K562 (cell line): ENCODE results near the gene CLIP1. TPM values are rescaled to one million over a fixed set of nuclear protein-coding genes. Genes with fewer than 3 reads are reported as not detected.

Experiments used
- ARID4B ChIP-seq: sonication (generic); formaldehyde crosslinking; IDR thresholded peaks from 2 replicates; pipeline ENCODE4 v1.8.0; 2022; ENCODE audit warnings: mild to moderate bottlenecking, missing genetic modification reagents
- ARNT ChIP-seq, 2 experiments: fragments of 450-650 bp; IDR thresholded peaks; 2 replicates each; pipeline ENCODE4 v1.6.1; 2016; ENCODE audit warnings: mild to moderate bottlenecking in 1 of 2
- BCL6 ChIP-seq: fragments of 250-450 bp; sonication (Bioruptor Pico); IDR thresholded peaks from 2 replicates; pipeline ENCODE4 v1.4.0; 2020
- BMI1 ChIP-seq: fragments of 150-350 bp; IDR thresholded peaks from 2 replicates; pipeline ENCODE4 v1.6.1; 2014; ENCODE audit warnings: low read length
- ETS2 ChIP-seq: IDR thresholded peaks from 2 replicates; pipeline ENCODE4 v1.6.1; 2016; ENCODE audit warnings: borderline replicate concordance, missing genetic modification characterization, mild to moderate bottlenecking, moderate library complexity, missing compliant biosample characterization; ENCODE audit not compliant: poor library complexity, severe bottlenecking
- FOXJ2 ChIP-seq: fragments of 200-800 bp; sonication (Bioruptor generic); IDR thresholded peaks from 2 replicates; pipeline ENCODE4 v1.6.1; 2016; ENCODE audit warnings: missing genetic modification characterization, missing compliant biosample characterization
- L3MBTL2 ChIP-seq: fragments of 450-650 bp; IDR thresholded peaks from 2 replicates; pipeline ENCODE4 v1.6.1; 2016; ENCODE audit warnings: mild to moderate bottlenecking, moderate library complexity
- PRPF4 ChIP-seq: fragments of 200-400 bp; formaldehyde crosslinking; IDR thresholded peaks from one replicate; pipeline ENCODE4 v1.6.1; 2017; ENCODE audit warnings: low read length, low read depth, mild to moderate bottlenecking; ENCODE audit not compliant: insufficient read depth, poor library complexity, severe bottlenecking
- RBM22 ChIP-seq: fragments of 200-400 bp; formaldehyde crosslinking; IDR thresholded peaks from 2 replicates; pipeline ENCODE4 v1.6.1; 2018; ENCODE audit warnings: low read length, low read depth; ENCODE audit not compliant: poor library complexity, severe bottlenecking
- RNF219 ChIP-seq: fragments of 250-450 bp; sonication (Bioruptor Pico); IDR thresholded peaks from 2 replicates; pipeline ENCODE4 v1.5.0; 2022; ENCODE audit warnings: mild to moderate bottlenecking
- ZBTB12 ChIP-seq: fragments of 250-450 bp; sonication (Bioruptor Pico); IDR thresholded peaks from 2 replicates; pipeline ENCODE4 v1.4.0; 2020
- ZNF217 ChIP-seq: sonication (generic); formaldehyde crosslinking; IDR thresholded peaks from 2 replicates; pipeline ENCODE4 v1.8.0; 2022; ENCODE audit warnings: mild to moderate bottlenecking, missing genetic modification reagents
- ZNF583 ChIP-seq: fragments of 250-450 bp; sonication (Bioruptor Pico); IDR thresholded peaks from 2 replicates; pipeline ENCODE4 v1.4.0; 2020
- polyA plus RNA-seq, 8 experiments: library from polyadenylated mRNA; depleted of rRNA in 4 of 8; stranded (reverse) in 5 of 8; unstranded in 3 of 8; fragments of >200 nt; fragmentation: Nextera tagmentation in 2 of 8; fragmentation: Illumina TruSeq in 1 of 8; extraction: Ambion mirVana in 2 of 8; extraction: Trizol in 1 of 8; gene quantifications; 2 replicates each; pipeline versions ENCODE4 v1.2.1 to v1.2.3, GENCODE V29; 2011 to 2014; ENCODE audit warnings: inconsistent platforms in 1 of 8, missing spikeins in 1 of 8
- total RNA-seq, 7 experiments: library from RNA; depleted of rRNA in 6 of 7; stranded (reverse); fragments of >200 nt in 6 of 7; fragmentation: Illumina TruSeq in 2 of 7; extraction: Trizol in 2 of 7; gene quantifications; 2 replicates each; pipeline versions ENCODE4 v1.2.1 to v1.2.3, GENCODE V29; 2011 to 2021; ENCODE audit warnings: low replicate concordance in 1 of 7
- TF ChIP-seq, protein P1 (sequence below): sonication (generic); formaldehyde crosslinking; IDR thresholded peaks from 2 replicates; pipeline ENCODE4 v1.8.1; 2023; ENCODE audit warnings: mild to moderate bottlenecking, missing genetic modification reagents

Gene CLIP1
- total and polyA plus RNA-seq, 9 of the 15 experiments (the other 6 are each of a cell fraction or from before 2014, with no cell fraction given), result 5.8 to 33.9 (median 27.6) TPM

DNA sequence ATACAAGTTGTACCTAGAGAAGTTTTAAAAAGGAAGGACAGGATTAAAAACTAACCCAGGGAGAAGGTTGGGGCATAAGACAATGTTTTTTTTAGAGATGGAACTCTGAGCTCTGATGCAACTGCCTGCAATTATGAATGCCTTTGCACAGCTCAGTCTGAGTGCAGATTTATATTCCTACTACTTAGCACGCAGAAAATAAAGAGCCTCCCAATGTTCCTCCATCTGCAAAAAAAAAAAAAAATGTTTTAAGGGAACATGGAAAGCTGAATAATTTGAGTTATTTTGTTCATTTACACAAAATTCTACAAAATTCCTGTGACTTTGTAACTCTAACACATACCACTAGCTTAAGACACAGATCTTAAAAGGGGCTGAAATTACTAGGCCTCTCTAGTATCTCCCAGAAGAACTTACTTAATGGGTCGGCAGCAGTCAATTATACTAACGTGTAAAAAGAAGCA lies 15.7 kb downstream of the CLIP1 start (continued):
- no peak for TF ChIP-seq ARID4B
- TF ChIP-seq ZBTB12 (CRISPR knock-in tag), result no peak
- TF ChIP-seq PRPF4, result no peak
- TF ChIP-seq ZNF583, result no peak; the same call in 1 of the 2 replicates
- no peak for TF ChIP-seq RBM22
- no peak for TF ChIP-seq FOXJ2 (tag)
- TF ChIP-seq, protein P1, sequence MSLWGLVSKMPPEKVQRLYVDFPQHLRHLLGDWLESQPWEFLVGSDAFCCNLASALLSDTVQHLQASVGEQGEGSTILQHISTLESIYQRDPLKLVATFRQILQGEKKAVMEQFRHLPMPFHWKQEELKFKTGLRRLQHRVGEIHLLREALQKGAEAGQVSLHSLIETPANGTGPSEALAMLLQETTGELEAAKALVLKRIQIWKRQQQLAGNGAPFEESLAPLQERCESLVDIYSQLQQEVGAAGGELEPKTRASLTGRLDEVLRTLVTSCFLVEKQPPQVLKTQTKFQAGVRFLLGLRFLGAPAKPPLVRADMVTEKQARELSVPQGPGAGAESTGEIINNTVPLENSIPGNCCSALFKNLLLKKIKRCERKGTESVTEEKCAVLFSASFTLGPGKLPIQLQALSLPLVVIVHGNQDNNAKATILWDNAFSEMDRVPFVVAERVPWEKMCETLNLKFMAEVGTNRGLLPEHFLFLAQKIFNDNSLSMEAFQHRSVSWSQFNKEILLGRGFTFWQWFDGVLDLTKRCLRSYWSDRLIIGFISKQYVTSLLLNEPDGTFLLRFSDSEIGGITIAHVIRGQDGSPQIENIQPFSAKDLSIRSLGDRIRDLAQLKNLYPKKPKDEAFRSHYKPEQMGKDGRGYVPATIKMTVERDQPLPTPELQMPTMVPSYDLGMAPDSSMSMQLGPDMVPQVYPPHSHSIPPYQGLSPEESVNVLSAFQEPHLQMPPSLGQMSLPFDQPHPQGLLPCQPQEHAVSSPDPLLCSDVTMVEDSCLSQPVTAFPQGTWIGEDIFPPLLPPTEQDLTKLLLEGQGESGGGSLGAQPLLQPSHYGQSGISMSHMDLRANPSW (CRISPR knock-in tag), result no peak
- TF ChIP-seq ETS2 (tag), result no peak
- no peak for TF ChIP-seq BMI1
- TF ChIP-seq RNF219 (CRISPR knock-in tag), result no peak
- no peak for TF ChIP-seq ZNF217 (CRISPR knock-in tag)
- TF ChIP-seq ARNT (IDR thresholded peaks at IDR 0.05), result no peak
- 0 out of 2 replicates have a peak, but pooled peaks have one; percentile 37 for TF ChIP-seq L3MBTL2
- TF ChIP-seq BCL6 (CRISPR knock-in tag), result no peak
